ENCODE results near the gene FDX2.

The FDX2 gene

DNA sequence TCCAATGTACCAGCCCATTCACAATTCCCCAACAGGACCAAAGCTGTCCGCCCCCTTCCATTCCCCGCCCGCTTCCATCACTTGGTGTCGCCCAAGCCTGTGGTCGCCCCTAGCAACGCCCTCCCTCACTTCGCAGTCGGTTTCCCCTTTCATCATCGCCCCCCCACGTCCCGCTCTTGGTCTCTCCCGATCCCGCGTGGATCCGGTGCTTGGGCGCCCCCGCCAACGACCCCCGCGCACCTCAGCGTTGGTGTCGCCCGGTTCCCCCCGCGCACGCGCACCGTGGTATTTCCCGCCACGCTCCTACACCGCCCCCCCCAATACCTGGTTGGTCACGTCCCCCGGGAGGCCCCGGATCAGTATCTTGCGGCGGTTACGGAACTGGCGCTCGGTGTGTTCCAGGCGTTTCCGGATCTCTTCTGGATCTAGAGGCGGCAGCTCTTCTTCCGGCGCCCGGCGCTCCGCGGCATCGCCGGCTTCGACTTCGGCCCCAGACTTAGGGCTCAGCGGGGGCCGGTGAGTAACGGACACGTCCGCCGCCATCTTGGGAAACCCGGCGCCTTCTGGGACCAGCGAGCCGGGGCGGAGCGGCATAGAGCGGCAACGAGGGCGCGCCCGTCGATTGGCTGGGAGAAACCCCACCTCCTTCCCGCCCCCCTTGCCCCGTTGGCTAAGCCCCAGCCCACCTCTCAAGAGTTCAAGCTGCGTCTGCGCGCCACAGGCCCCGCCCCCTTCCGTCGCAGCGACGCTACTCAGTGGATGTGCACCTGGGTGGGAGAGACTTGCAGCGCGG, 17.3 kb upstream of the FDX2 start, which contains the start of gene RAVER1:
Gene RAVER1, minus strand, starts transcription at position 565 of the 793 bp plus-strand sequence. Its CDS starts 22 bp downstream, at position 543.
- in situ Hi-C loops (cut with HindIII; ENCODE audit: low sequenced_read_pairs), result no loop called here

- in situ Hi-C loops (cut with HindIII; ENCODE audit: low sequenced_read_pairs), result no loop called here
Observed at GRCh38 chr19:10332158-10332964, 16.5 kb upstream of the FDX2 start.

DNA sequence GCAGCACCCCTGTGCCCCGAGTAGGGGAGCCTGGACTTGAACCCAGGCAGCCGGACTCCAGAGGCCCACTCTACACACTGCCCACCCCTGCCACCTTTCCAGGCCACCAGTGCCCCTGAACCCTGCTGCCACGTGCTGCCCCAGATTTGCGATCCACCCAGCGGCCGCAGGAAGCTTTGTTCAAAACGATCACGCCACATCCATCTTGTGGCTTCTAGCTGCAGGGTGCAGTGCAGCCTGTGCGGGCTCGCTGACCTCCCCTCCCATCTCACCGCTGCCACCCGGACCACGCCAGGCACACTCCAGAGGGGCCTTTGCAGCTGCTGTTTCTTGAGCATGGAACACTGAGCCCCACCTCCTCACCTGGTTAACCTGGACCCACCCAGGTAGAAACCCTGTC, 13.7 kb upstream of the FDX2 start:
- in situ Hi-C loops (cut with HindIII; ENCODE audit: low sequenced_read_pairs), result no loop called here

GRCh38 chr19:10328558-10329429, 13.0 kb upstream of the FDX2 start:
- in situ Hi-C loops (cut with HindIII; ENCODE audit: low sequenced_read_pairs), result no loop called here

GRCh38 chr19:10327793-10328192, 12.0 kb upstream of the FDX2 start:
- in situ Hi-C loops (cut with HindIII; ENCODE audit: low sequenced_read_pairs), result no loop called here

GRCh38 chr19:10325732-10326131, 9.9 kb upstream of the FDX2 start:
- in situ Hi-C loops (cut with HindIII; ENCODE audit: low sequenced_read_pairs), result no loop called here

- in situ Hi-C loops (cut with HindIII; ENCODE audit: low sequenced_read_pairs), result no loop called here
Observed at GRCh38 chr19:10321874-10322835, 6.3 kb upstream of the FDX2 start.

GRCh38 chr19:10321417-10321797, 5.6 kb upstream of the FDX2 start:
- in situ Hi-C loops (cut with HindIII; ENCODE audit: low sequenced_read_pairs), result no loop called here

- in situ Hi-C loops (cut with HindIII; ENCODE audit: low sequenced_read_pairs), result no loop called here
Observed at GRCh38 chr19:10320602-10321416, 5.0 kb upstream of the FDX2 start.

DNA sequence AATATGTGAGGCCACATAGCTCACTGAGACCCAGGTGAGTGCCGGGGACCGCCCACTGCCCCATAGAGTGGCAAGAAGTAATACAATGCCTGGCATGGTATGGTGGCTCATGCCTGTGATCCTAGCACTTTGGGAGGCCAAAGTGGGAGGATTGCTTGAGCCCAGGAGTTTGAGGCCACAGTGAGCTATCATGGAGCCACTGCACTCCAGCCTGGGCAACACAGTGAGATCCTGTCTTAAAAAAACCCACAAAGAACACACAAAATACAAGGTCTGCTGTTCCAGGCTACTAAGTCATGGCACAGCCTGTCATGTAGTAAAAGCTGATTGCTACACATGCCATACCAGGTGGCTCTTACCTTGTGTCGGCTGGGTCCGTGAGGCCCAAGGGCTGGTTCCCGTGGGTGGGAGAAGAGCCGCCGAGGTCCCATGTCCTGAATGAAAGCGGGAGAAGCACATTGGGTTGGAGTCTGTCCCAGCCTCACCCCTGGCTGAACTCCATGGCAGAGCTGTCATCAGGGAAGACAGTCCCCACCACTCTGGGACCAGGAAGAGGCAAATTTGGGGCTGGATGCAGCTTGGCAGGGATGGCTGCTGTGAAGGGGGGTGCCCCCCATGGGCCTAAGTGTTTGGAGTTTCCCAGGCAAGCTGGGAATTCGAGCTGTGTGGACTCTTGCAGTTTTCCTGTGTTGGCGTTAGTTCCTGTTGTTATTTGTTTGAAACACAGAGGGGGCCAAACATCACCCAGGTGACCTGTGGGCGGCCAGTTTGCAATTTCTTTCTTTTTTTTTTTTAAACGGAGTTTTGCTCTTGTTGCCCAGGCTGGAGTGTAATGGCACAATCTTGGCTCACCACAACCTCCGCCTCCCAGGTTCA, 3.2 kb upstream of the FDX2 start:
- in situ Hi-C loops (cut with HindIII; ENCODE audit: low sequenced_read_pairs), result no loop called here

DNA sequence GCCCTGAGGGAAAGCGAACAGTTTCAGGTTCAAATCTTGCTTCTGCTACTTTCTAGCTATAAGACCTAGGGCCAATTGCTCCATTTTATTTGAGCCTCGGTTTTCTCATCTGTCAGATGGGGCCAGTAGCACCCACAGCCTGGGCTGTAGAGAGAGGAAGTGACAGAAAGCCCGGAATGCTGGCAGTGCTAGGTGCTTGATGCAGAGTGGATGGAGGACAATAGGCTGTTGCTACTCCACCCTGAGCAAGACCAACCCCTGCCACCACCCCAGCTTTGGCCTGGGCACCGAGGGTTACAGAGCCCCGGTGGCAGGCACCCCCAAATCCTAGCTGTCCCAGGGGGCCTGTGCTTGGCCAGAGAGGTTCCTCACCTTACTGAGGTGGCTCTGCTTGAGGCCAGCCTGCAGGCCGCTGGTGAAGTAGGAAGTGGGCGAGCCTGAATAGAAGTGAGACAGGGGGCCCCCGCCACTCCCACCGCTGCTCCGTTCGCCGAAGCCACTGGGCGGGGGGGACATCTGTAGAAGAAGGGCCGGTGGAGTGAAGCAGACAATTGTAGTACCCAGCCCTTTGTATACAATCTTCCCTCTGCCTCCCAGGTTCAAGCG, 2.1 kb upstream of the FDX2 start:
- in situ Hi-C loops (cut with HindIII; ENCODE audit: low sequenced_read_pairs), result no loop called here

- in situ Hi-C loops (cut with HindIII; ENCODE audit: low sequenced_read_pairs), result no loop called here
Observed at GRCh38 chr19:10317045-10317856, 1.4 kb upstream of the FDX2 start.

GRCh38 chr19:10316229-10317044, 622 bp upstream of the FDX2 start:
- in situ Hi-C loops (cut with HindIII; ENCODE audit: low sequenced_read_pairs), result no loop called here

GRCh38 chr19:10309423-10309822, 6.4 kb downstream of the FDX2 start, which contains the start of gene ZGLP1:
TSS of gene ZGLP1 (minus strand) at chr19:10309815.
- in situ Hi-C loops (cut with HindIII; ENCODE audit: low sequenced_read_pairs), result no loop called here

DNA sequence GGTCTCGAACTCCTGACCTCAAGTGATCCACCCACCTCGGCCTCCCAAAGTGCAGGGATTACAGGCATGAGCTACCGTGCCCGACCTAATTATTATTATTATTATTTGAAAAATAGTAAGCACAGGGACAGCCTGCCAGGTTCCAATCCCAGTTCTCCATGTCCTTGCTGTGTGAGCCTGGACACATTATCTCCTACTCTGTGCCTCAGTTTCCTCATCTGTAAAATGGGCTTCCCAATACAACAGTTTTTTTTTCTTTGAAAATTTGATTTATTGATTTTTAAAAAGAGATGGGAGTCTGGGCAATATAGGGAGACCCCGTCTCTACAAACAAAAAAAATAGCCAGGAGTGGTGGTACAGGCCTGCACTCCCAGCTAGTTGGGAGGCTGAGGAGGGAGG, 9.5 kb downstream of the FDX2 start:
- in situ Hi-C loops (cut with HindIII; ENCODE audit: low sequenced_read_pairs), result no loop called here
